ENCODE results near the gene NRCAM.

- TF ChIP-seq CTCF (conservative IDR thresholded peaks at IDR 0.05) (no peak), EZH2 (IDR thresholded peaks at IDR 0.05; ENCODE audit: low read depth) (no peak)
Observed at GRCh38 chr7:108375668-108376067, 80.6 kb downstream of the NRCAM start.

All from PC-9 (cell line).